Skeletal muscle cell (primary cell): ENCODE measurements around the gene NUMBL.
"Not testable (repeated sequence)": the region's sequence is repeated elsewhere in the genome, so short reads cannot be mapped to it uniquely, and the experiment has no call there.

ENCODE experiments used
- DNase-seq: peaks from one replicate; pipeline ENCODE4 v3.0.0-alpha.2; 2010; ENCODE audit warnings: low read depth
- H3K4me3 ChIP-seq: 2 replicates; pipeline ENCODE4 v1.5.1; 2011; ENCODE audit warnings: low read depth, mild to moderate bottlenecking, control low read depth, low read length, moderate library complexity

The NUMBL gene

DNA sequence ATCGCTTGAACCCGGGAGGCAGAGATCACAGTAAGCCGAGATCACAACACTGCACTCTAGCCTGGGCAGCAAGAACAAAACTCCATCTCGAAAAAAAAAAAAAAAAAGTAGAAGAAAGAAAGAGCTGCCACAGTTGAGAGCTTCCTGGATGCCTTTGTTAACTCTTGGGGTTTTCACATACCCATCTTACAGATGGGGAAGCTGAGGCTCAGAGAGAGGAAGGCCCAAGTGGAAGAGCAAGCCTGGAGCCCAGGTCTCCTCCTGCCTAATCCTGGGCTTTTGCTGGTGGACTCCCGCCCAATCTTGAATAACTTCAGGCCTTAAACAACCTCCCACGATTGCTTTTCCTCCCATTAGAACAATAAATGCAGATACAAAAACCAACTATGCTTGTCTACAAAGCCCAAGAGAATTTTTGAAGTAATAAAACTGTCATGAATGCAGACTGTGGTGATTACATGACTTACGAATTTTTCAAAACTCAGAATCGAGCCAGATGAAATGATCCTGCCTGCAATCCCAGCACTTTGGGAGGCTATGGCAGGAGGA lies 47.6 kb downstream of the NUMBL start:
- H3K4me3 ChIP-seq: no peak overlapping the region
- DNase-seq: no peak

DNA sequence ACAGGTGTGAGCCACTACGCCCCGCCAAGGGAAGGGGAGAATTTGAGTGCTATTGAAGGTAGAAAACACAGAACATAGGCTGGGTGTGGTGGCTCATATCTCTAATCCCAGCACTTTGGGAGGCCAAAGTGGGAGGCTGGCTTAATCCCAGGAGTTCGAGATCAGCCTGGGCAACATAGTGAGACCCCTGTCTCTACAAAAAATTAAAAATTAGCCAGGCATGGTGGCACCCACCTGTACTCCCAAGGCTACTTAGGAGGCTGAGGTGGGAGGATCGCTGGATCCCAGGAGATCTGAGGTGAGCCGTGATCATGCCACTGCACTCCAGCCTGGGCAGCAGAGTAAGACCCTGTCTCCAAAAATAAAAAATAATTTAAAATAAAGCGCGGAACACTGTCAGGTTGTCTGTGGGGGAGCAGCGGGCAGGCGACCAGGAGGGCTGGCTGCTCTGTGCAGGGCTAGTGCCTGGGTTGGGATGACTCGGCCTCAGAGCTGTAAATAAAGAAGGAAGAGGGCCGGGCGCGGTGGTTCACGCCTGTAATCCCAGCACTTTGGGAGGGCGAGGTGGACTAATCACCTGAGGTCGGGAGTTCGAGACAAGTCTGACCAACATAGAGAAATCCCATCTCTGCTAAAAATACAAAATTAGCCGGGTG lies 48.3 kb downstream of the NUMBL start:
- H3K4me3 ChIP-seq: no peak overlapping the region
- DNase-seq: no peak

DNA sequence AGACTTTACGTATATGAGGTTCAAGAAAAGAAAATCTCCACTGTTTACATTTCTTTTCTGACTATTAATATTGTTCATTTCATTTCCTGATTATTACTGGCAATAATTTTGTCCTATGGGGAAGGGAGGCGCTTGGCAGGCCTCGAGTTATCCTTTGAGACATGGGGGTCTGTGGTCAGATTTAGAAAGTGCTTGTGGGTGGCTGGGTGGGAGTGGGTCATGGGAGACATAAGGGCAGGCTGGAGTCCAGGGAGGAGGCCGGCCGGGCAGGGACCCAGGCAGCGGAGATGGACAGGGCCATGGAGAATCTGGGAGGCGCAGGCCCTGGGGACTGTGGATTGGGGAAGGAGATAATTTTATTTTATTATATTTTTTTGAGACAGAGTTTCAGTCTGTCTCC lies 49.2 kb downstream of the NUMBL start:
- DNase-seq: no peak
- no peak overlapping the region for H3K4me3 ChIP-seq

DNA sequence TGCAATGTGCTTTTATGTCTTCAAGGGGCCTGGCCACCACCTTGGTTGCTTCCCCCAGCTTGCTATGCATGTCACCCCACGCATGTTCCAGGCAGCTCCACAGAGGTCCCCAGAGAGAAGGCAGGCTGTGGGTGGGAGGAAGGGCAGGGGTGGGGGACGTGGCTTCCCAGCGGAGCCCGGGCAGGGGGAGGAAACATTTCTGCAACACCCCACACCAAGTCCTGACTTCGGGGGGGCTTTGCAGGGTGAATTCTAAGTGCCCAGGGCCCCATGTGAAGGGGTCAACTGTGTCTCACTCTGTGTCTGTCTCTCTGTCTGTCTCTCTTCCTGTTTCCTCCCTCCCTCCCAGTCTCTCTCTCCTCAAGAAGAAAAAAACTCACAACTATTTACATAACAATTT lies 49.7 kb downstream of the NUMBL start:
- DNase-seq: no peak
- H3K4me3 ChIP-seq: no peak overlapping the region

DNA sequence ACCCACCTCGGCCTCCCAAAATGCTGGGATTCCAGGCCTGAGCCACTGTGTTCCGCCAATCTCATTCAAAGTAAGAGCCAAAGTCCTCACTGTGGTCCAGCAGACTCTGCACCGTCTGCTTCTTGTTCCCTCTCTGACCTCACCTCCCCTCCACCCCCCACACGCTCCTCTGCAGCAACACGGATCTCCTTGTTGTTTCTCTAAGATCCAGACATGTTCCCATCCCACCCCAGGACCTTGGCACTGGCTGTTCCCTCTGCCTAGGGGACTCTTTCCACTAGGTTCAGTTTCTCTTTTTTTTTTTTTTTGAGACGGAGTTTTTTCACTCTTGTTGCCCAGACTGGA lies 50.8 kb downstream of the NUMBL start:
- H3K4me3 ChIP-seq: no peak overlapping the region
- no peak for DNase-seq

DNA sequence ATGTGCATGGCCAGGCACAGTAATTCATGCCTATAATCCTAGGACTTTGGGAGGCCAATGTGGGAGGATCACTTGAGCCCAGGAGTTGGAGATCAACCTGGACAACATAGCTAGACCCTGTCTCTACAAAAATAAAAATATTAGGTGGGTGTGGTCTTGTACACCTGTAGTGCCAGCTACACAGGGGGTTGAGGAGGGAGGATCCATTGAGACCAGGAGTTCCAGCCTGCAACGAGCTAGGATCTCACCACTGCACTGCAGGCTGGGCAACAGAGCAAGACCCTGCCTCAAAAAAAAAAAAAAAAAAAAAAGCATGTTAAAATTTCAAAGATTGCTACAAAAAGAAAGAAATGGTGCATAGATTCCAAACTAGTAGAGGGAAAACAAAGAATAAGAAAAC lies 52.1 kb downstream of the NUMBL start:
- DNase-seq: no peak
- H3K4me3 ChIP-seq: no peak overlapping the region

DNA sequence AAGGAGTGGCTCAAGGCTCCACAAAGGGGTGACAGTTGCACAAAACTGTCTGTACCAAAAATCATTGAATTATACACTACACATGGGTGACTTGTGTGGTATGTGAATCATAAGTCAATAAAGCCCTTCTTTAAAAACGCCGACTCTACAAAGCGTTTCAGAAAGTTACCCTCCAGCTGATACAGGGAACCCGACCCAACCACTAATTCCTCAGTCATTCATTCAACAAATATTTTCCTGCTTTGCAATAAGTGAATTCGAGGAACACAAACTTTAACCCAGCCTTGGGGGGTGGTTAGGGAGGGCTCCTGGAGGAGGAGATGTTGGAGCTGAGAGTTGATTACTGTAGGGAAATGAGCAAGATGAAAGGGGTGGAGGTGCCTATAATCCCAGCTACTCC lies 57.2 kb downstream of the NUMBL start:
- no peak overlapping the region for H3K4me3 ChIP-seq
- no peak for DNase-seq

DNA sequence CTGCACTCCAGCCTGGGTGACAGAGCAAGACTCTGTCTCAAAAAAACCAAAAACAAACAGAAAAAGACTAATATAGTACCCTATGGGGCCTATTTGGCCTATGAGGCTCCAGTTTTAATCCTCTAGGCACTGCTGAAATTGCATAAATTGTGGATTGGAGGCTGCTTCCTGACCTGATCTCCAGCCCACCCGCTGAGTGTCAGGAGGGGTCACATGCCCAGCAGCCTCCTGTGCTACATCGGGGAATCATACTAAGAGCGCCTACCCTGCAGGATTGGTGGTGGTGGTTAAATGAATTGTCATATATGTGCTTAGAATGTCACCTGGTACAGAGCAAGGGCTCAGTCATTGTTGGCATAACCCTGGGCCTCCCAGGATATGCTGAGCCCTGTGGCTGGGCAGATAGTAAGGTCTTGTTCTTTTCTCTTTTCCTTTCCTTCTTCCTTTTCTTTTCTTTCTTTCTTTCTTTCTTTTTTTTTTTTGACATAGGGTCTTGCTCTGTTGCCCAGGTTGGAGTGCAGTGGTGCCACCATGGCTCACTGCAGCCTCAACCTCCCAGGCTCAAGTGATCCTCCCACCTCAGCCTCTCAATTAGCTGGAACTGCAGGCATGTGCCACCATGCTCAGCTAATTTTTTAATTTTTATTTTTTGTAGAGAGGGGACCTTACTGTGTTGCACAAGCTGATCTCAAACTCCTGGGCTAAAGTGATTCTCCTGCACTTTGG lies 58.0 kb downstream of the NUMBL start:
- H3K4me3 ChIP-seq: no peak overlapping the region
- DNase-seq: no peak

DNA sequence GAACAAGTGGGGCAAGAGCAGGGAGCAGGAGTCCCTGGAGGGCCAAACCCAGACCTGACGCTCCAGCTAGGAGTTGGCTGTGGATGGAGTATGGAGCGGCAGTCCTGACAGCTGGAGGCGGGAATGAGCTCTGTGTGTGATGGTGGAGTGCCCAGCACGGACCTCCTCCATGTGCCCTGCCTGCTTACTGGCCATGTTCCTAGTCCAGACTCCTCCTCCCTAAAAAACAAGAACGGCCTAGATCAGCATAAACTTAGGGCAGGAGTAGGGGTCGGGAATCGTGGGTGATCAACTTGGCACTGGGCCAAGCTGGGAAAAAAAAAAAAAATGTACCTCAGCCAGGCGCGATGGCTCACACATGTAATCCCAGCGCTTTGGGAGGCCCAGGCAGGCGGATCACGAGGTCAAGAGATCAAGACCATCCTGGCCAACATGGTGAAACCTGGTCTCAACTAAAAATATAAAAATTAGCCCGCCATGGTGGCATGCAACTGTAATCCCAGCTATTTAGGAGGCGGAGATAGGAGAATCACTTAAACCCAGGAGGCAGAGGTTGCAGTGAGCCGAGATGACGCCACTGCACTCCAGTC lies 59.8 kb downstream of the NUMBL start:
- DNase-seq: no peak

DNA sequence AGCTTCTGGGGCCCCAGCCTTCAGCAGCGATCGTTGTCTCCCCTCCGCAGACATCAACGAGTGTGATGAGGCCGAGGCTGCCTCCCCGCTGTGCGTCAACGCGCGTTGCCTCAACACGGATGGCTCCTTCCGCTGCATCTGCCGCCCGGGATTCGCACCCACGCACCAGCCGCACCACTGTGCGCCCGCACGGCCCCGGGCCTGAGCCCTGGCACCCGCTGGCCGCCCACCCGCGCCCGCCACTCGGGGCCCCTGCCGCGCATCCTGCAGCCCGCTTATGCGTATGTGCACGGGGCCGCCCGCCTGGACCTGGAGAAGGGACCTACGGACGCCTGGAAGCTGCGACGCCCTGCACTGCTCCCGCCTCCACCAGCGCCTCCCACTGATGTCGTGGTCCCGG lies 61.1 kb downstream of the NUMBL start:
- H3K4me3 ChIP-seq: no peak overlapping the region
- no peak for DNase-seq

More for the DNA sequence above, 59.8 kb downstream of the NUMBL start:
- H3K4me3 ChIP-seq: no peak overlapping the region

DNA sequence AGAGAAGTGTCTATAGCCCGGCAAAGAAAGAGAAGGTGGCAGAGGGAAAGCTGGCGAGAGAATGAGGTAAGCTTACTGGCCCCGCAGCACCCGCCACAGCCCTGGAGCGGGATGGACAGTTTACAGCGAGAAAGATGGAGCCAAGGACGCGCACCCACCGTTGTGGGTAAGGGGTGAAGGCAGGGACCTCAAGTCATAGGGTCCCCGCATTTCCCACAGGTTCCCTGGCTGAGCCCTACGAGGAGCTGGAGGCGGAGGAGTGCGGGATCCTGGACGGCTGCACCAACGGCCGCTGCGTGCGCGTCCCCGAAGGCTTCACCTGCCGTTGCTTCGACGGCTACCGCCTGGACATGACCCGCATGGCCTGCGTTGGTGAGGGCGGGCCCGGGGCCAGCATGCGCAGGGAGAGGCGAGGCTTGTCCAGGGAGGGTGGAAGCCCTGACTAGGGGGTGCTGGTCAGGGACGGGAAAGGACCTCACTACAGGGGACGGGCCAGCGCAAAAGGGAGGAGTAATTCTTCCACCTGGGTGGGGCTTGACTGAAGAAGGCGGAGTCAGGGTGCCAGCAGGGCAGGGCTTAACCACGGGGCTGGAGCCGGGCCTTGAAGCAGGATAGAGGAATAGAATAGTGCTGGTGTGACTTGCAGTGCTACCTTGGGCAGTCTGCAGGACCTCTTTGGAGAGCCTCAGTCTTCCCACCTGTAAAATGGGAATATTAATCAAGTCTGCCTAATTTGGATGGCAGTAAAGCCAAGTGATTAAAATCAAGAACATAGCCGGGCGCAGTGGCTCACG lies 62.8 kb downstream of the NUMBL start:
- no peak for DNase-seq
- H3K4me3 ChIP-seq: no peak overlapping the region

DNA sequence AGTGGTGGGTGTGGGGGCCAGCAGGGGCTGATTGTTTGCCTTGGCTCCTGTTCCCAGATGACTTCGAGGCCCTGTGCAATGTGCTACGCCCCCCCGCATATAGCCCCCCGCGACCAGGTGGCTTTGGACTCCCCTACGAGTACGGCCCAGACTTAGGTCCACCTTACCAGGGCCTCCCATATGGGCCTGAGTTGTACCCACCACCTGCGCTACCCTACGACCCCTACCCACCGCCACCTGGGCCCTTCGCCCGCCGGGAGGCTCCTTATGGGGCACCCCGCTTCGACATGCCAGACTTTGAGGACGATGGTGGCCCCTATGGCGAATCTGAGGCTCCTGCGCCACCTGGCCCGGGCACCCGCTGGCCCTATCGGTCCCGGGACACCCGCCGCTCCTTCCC lies 63.5 kb downstream of the NUMBL start:
- H3K4me3 ChIP-seq: no peak overlapping the region
- no peak for DNase-seq

DNA sequence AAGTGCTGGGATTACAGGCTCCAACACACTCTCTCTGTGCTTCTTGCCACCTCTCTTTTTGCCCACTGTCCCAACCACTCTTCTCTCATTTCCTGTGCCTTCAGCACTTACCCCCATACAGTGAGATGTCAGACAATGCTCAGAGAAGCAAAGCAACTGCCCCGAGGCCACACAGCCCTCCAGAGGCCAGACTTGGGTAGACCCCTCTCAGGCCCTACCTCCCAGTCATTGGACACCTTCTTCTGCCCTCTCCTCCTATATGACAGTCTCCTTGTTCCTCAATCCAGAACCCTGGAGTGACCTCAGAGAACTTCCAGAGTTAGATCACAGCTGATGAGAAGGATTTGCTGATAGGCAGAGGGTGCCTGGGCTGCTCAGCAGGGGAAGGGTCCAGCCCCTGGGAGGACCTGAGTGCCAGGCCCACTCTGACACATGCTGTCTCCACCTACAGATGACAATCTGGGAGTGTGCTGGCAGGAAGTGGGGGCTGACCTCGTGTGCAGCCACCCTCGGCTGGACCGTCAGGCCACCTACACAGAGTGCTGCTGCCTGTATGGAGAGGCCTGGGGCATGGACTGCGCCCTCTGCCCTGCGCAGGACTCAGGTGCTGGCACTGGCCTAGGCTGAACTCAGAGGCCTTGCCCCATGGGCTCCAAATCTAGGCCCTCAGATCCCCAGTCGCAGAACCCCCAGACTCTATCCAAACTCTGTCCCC lies 64.9 kb downstream of the NUMBL start:
- no peak for DNase-seq
- H3K4me3 ChIP-seq: no peak overlapping the region

DNA sequence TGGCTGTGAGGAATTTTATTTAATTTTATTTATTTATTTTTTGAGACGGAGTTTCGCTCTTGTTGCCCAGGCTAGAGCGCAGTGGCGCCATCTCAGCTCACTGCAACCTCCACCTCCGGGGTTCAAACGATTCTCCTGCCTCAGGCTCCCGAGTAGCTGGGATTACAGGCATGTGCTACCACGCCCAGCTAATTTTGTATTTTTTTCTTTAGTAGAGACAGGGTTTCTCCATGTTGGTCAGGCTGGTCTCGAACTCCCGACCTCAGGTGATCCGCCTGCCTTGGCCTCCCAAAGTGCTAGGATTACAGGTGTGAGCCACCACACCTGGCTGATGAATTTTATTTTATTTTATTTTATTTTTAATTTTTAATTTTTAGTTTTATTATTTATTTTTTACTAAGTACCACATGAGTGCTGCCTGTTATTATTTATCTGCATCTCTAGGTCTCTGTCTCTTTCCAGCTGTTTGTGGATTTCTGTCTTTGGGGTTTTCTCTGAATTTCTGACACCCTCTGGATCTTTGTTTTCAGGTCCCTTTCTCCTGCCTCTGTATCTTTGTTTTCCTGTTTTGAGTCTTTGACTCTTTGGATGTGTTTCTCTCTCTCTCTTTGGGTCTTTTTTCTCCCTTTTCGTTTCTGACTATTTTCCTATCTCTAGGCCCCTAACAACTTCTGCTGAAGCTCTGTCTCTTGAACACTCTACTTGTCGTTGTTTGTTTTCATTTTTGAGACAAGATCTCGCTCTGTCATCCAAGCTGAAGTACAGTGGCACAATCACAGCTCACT lies 65.9 kb downstream of the NUMBL start:
- DNase-seq: not testable (repeated sequence)

DNA sequence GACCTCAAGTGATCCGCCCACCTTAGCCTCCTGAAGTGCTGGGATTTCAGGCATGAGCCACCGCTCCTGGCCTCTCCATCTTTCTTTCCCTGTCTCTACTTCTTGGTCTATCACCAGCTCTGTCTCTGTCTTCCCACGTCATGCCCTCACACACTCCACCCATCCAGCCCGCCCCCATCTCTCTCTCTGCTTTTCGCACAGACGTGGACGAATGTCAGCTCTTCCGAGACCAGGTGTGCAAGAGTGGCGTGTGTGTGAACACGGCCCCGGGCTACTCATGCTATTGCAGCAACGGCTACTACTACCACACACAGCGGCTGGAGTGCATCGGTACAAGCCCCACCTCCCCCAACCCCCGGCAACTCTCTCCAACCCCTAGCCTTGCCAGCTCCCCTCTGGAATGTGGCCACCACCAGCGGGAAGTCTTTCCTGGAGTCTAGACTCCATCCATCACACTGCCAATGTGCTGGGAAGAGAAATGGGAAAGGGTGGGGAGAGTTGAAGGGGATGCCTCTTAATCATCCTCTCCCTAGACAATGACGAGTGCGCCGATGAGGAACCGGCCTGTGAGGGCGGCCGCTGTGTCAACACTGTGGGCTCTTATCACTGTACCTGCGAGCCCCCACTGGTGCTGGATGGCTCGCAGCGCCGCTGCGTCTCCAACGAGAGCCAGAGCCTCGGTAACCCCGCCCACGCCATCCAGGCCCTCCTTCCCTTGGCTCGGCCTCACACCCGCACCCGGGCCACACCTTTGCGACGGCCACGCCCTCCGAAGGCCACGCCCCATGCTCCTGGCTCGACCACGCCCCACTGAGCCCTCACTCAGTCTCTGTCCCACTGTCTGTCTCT lies 66.8 kb downstream of the NUMBL start:
- H3K4me3 ChIP-seq: no peak overlapping the region
- no peak for DNase-seq

More for the DNA sequence above, 65.9 kb downstream of the NUMBL start:
- H3K4me3 ChIP-seq: not testable (repeated sequence)

DNA sequence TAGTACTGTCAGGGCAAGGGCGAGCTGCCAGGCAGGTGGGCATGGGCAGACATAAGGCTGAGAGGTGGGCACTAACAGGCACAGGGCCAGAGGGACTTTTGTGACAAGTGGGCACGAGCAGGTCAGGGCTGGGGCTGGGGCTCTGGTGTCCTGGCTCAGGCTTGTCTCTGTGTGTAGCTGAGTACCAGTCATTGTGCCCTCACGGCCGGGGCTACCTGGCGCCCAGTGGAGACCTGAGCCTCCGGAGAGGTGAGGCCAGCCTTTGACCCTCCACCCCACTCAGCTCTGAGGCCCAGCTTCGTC lies 67.7 kb downstream of the NUMBL start:
- no peak for DNase-seq
- no peak overlapping the region for H3K4me3 ChIP-seq

DNA sequence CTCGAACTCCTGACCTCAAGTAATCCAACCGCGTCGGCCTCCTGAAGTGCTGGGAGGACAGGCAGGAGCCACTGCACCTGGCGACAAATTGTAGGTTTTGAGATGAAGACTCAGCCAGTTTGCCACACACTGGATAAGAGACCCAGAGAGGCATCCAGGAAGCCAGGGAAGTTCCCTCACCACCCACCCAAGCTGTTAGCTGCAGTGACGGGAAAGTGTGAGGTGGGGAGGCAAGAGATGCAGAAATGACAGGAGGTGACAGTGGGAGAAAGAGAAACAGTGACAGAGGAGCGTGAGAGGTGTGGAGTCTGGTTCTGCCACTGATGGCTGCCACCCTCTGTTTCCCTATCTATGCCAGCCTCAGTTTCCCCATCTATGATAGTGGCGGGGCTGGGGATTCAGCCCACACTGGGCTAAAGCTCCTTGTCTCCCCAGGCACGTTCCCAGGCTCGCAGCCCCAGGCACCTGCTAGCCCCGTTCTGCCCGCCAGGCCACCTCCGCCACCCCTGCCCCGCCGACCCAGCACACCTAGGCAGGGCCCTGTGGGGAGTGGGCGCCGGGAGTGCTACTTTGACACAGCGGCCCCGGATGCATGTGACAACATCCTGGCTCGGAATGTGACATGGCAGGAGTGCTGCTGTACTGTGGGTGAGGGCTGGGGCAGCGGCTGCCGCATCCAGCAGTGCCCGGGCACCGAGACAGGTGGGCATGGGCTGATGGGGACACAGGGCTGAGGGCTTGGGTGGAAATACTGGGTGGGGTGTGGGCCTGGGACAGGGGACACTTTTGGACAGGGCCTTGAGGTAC lies 68.3 kb downstream of the NUMBL start:
- no peak overlapping the region for H3K4me3 ChIP-seq
- no peak for DNase-seq
